HUDEP-2 (cell line): Measurements from ENCODE around the gene BCKDK.

ENCODE experiments used
- DNase-seq, 76 experiments: peaks; one replicate each; lab custom pipeline; 2025; ENCODE audit not compliant: unreplicated experiment in 76 of 76; lab: John Stamatoyannopoulos, UW

BCKDK gene

DNA sequence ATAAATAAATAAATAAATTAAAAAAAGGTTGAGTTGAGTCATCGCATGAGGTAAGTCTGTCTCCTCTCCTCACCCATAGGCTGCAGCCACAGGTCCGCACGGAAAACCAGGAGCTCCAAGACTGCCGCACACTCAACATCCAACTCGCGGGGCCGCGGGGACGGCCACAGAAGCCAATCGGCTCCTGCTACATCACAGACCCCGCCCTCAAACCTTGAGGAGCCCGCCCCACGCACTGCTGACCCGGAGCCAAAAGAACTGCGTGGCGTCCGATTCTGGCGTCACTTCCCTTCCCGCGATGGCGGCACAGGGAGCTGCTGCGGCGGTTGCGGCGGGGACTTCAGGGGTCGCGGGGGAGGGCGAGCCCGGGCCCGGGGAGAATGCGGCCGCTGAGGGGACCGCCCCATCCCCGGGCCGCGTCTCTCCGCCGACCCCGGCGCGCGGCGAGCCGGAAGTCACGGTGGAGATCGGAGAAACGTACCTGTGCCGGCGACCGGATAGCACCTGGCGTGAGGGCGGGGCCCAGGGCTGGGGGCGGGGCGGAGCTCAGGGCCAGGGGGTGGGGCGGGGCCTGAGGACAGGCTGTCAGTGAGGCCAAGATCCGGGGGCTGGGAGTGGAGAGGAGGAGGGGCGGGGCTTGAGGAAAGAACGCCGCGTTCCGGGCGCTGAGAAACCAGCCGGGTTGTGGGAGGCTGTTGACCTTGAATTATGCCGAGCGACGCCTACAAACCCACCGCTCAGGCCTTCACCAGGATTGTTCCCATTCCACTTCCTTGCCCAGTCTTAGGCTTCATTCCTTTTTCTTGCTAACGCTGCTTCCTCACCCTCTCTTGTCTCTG is 9.4 kb downstream of the BCKDK start, which contains the start of gene KAT8:
TSS of gene KAT8 (plus strand) at position 281 of the 839 bp plus-strand sequence. CDS start at position 299, 18 bp downstream.
- peak in 74 of 76 experiments; percentile 43 to 98 (median 96) for DNase-seq

DNA sequence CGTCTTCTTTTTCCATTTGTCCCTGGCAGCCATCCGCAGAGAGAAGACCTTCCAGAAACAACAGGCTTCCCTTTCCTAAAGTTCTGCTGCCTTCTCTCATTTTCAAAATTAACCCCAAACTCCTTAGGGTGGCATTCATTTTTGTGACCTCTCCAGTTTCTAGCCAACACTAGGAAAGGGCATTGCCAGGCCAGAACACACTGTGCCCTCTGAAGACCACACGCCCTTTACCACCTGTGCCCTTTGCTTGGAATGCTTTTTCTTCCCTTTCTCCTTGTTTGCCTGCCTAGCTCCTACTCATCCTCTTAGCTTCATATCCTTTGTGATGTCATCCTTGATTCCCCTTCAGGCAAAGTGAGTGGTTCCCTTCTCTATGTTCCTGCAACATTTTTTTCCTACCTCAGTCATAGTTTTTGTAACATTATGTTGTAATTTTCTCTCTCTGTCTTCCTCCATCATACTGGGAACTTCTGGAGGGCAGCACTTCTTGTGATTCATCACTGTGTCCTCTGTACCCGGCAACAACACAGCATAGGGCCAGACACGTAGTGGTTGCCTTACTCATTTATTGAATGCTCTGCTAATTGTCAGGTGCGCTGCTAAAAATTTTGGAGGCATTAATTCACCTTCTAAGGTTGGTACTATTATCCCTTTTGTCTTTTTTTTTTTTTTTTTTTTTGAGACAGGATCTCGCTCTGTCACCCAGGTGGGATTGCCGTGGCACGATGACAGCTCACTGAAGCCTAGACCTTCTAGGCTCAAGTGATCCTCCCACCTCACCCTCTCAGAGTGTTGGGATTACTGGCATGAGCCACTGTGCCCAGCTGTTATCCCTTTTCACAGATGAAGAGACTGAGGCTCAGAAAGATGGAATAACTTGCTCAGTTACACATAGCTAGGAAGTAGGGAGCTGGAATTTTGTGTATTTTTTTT is 10.3 kb downstream of the BCKDK start:
- DNase-seq = peak in 1 of 76 experiments; percentile 2

DNA sequence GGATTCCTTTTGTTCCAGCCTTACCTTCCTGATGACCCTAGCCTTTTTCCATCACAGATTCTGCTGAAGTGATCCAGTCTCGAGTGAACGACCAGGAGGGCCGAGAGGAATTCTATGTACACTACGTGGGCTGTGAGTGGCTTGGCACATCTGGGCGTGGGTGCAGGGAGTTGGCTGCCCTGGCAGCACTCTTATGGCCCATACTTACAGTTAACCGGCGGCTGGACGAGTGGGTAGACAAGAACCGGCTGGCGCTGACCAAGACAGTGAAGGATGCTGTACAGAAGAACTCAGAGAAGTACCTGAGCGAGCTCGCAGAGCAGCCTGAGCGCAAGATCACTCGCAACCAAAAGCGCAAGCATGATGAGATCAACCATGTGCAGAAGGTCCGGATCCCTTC is 11.9 kb downstream of the BCKDK start:
- DNase-seq = no peak

DNA sequence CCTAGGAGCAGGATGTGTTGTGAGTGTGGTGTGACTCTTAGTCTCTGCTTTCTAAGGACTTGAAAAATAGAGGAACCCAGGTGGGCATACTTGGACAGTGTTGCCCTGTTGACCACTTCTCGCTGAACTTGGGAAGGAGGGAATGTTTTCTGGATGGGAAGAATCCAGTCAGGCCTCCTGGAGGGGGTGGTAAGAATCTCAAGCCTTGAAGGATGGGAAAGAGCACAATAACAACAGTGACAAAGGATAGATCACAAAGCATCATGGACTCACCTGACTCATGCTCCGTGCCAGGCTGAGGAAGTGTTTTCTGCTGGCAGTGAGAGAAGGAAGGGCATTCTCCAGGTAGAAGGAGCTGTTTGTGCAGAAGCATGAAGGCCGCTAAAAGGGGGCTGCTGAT is 17.7 kb downstream of the BCKDK start:
- DNase-seq = no peak

DNA sequence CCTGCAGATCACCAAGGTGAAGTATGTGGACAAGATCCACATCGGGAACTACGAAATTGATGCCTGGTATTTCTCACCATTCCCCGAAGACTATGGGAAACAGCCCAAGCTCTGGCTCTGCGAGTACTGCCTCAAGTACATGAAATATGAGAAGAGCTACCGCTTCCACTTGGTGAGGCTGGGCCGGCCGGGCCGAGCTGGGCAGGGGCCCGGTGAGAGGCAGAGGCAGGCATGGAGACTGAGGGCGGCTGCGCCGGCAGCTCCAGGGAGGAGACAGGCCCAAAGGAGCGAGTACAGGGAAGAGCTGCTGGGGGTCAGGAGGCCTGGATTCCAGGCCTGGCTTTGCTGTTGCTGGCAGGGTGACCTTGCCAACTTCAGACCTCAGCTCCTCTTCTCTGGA is 19.0 kb downstream of the BCKDK start:
- DNase-seq = no peak

DNA sequence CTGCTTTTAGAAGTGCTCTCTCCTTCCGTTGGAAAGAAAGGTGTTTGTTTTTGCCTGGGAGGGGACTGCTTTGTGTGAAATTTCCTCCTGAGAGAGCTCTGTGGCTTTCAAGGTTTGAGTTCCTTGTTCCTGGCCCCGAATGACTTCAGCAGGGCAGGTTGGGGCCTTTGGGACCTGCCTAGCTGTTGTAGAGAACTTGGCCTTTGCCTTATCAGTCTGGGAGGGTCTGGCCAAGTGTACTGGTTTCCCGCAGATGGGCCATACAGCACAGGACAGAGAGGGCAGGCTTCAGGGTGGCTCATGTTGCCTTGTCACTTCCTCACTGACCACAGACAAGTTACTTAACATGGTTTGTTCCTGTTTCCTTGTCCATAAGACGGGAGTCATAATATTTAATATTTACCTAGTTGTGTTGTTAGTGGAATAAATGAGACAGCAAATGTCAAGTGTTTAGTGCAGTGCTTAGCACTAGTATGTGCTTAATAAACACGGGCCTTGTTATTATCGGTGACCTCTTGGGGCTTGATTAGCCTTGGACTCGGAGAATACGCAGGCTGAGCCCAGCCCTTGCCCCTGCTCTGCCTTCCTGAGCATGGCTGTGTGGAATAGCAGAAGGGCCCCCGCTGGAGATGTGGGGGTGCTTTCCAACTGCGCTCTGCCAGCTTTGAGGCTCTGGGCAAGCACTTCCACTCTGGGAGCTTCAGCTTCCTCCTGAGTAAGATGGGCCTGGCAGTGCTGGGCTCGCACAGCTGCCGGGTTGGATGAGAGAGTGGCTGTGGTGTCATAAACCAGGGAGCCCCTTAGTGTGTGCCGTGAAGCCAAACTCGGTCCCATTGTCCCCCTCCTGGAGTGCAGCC is 20.8 kb downstream of the BCKDK start:
- peak in 70 of 76 experiments; percentile 20 to 87 (median 63) for DNase-seq

DNA sequence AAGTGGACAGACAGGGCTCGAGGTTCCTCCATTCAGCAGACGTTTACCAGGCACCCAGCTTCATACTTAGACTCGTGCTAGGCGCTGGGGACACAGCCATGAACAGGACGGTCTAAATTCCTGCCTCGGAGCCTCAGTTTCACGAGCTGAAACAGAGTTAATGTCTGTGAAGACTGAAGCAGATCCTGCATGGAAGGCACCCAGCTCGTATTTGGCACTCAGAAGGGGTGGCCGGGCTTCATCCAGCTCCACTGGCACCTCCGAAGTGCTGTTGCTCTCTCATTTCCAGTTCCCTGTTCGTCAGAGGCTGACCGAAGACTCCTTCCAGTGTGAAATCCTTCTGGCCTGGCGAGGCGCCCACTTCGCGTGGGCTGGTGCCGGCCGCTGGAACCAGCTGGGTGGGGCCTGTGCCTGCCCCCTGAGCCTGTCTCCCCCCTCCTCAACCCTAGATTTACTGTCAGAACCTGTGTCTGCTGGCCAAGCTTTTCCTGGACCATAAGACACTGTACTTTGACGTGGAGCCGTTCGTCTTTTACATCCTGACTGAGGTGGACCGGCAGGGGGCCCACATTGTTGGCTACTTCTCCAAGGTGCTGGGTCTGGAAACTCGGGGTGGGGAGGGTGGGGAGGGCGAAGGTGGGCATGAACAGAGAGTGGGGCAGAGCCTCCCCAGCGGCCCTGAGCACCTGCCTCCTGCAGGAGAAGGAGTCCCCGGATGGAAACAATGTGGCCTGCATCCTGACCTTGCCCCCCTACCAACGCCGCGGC is 21.6 kb downstream of the BCKDK start:
- DNase-seq = peak in 4 of 76 experiments; percentile 4 to 16 (median 10)

DNA sequence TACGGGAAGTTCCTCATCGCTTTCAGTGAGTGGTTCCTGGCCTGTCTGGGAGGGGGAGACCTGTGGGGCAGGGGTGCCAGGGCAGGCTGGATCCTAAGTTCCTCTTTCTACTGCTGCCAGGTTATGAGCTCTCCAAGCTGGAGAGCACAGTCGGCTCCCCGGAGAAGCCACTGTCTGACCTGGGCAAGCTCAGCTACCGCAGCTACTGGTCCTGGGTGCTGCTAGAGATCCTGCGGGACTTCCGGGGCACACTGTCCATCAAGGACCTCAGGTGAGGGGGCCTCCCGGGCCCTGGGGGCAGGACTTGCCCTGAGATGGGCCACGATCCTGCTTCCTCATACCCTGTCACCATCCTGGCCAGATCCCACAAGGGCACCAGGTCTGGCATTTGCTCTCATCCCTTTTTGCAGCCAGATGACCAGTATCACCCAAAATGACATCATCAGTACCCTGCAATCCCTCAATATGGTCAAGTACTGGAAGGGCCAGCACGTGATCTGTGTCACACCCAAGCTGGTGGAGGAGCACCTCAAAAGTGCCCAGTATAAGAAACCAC is 22.2 kb downstream of the BCKDK start:
- DNase-seq = no peak

DNA sequence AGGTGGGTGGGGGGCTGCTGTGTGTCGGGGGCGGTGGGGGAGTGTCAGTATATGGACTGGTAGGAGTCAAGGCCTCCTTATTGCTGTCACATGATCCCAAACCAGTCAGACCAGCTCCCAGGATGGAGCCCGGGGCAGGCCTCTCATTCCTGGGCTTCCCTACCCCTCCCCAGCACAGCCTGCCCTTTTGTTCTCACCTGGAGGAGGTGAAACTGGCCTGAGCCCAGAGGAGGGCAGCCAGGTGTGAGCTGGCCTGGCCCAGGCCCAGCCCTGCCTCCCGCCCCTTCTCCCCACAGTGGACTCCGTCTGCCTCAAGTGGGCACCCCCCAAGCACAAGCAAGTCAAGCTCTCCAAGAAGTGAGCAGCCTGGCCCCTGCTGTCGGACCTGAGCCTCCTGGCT is 22.7 kb downstream of the BCKDK start:
- DNase-seq = no peak

DNA sequence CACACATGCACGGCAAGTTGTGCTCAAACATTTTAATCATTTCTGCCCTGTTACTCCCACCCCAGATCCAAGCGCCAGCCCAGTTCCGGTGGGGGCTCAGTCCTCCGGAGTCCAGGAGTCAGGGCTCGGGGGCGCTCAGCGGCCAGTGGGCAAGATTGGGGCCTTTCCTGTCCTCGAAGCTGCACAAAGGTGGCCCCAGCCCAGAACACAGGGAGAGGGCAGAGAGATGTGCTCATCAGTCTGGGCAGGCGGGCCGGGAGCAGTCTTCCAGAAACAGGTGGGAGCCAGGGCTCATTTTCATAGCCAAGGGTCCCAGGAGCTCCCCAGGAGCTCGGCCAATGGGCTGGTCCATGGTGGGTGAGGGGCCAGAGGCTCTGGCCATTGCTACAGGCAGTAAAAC is 23.2 kb downstream of the BCKDK start:
- DNase-seq = no peak

DNA sequence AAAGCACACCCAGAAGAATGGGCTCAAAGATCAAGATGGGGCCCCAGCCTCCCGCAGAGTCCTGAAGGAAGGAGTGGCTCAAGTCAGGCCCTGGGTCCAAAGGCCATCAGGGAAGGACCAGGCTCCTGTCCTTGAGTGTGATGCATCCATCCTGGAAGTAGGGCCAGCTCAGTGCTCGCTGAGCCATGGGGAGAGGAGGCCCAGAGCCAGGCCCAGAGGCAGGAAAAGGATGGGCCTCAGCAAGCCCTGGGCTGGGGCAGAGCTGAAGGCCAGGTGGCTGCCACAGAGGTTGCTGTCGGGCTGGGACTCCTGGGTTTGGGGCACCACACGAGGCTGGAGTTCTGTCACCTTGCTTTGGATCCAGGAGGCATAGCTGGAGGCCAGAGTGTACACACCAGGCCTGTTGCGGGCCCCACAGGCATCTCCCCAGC is 23.7 kb downstream of the BCKDK start:
- DNase-seq = no peak

DNA sequence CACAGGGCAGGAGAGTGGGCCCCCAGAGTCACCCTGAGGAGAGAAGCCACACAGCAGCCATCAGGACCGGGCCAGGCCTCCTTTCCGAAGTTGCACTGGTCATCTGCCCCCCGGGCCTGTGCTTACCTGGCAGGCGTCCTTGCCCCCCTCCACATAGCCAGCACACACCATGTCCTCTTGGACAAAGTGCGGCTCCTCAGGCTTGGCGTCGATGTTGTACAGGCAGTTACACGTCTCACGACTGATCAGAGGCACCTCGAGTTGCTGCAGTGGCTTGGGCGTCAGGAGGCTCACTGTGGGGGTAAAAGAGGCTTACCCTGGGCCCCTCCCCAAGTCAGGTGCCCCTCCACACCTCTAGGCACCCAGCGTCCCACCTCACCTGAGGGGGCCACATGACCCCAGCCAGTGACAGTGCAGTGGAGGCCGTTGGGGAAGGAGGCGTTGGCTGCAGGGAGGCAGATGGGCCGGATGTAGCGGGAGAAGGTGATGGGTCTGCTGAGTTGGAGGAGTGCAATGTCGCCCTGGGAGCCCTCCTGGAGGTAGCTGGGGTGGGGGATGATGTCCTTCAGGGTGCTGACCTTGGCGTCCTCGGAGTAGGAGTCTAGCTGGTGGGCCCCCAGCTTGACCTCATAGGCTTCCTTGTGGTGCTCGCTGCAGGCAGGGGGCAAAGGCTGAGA is 24.3 kb downstream of the BCKDK start:
- DNase-seq = no peak

DNA sequence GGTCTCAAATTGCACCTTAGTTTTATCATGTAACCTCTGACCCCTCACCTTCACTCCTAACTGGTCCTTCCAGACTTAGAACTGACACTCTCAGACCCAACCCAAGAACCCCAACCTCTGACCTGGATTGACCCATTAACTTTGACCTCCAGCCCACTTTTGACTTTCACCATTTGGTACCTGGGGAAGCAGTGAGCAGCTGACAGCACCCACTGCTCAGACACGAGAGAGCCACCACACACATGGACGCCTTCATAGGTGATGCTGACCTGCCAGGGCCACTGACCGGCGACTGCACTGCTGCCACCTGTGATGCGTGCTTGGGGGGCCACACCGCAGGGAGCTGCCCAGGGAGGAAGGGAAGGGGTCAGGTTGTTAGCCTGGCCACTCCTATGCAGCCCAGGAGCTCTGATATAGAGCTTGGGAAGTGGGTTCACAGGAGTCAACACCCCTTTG is 24.9 kb downstream of the BCKDK start:
- no peak for DNase-seq

DNA sequence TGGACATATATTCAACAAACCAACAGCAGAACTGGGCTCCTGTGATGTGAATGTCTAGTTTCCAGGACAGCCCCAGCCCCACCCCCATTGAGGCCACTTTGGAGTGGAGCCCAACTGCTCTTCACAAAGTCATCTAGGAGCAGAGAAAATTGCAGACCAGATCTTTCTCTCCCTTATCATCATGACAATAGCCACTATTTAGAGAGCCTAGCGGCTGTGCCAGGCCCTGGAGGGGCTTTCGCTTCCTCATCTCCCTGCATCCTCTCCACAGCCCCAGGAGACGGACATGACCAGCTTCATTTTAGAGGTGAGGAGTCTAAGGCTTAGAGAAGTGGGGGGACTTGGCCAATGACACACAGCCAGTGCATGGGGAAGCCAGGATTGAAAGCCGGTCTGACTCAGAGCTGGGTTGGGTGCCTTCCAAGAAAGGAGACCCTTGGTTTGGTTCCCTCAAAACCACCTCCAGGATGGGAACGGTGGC is 25.9 kb downstream of the BCKDK start:
- DNase-seq = peak in 15 of 76 experiments; percentile 3 to 57 (median 19)

DNA sequence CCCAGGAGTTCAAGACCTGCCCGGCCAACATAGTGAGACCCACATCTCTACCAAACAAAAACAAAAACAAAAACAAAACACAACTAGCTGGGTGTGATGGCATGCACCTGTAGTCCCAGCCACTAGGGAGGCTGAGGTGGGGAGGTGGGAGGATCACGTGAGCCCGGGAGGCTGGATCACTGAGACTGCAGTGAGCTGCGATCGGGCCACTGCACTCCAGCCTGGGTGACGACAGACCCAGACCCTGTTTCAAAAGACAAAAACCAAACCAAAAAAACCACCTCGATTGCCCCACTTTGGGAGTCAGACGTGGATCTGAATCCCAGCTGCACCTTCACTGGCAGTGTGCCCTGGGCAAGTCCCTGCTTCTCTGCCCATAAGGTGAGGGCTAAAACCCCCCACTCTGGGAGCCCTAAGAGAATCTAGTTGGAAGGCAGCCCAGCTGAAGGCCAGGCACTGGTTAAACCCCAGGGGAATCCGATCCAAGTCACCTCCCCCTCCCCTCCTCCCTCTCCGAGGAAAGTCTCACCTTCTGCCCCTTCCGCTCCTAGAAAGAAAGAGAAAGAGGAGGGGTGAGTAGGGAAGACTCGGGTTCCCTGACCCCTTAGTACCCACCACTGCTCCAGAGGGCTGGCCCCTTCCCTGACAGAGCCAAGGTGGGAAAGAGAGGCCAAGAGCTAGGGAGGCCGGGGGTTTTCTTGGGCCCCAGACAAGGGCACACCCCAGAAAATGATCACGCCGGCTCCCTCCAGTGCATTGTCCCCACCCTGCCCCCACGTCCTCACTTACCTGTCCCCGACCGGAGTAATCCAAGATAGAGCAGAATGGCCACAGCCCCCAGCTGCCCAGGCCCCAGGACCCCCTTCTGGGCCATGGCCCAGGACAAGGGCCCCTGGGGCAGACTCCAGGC is 26.7 kb downstream of the BCKDK start:
- no peak for DNase-seq

DNA sequence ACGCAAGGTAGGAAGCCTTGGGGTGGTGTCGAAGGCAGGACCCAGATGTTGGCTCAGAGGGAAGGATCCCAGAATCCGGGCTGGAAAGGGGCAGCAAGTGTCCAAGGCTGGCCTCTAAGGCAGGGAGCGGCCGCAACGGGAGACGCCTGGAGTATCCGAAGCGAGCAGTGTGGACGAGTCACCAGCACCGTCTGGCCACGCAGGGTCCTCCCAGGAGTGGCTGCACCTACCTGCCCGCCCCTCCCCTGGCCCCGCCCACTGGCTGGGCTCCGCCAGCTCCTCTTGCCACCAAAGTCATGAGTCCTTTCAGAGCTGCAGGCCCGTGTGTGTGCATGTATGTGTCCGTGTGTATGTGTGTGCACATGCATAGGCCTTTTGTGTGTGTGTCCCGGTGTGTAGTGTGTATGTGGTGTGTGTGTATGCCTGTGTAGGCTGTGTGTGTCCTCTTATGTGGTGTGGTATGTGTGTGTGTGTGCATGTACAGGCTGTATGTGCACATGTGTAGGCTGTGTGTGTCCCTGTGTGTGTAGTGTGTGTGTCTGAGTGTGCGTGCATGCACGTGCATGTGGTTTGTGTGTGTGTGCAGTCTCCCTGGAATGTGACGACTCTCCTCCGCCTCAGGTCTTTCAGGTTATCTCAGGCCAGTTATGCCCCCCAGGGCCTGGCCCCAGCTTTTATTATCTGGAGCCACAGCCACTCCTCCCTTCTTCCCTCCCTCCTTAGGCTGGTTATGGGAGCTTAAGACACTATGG is 27.5 kb downstream of the BCKDK start, which contains the start of gene PRSS8:
TSS of gene PRSS8 (minus strand) at position 193 of the 752 bp plus-strand sequence. CDS start 229 bp downstream, outside the sequence.
- DNase-seq = peak in 16 of 76 experiments; percentile 1 to 50 (median 20)

DNA sequence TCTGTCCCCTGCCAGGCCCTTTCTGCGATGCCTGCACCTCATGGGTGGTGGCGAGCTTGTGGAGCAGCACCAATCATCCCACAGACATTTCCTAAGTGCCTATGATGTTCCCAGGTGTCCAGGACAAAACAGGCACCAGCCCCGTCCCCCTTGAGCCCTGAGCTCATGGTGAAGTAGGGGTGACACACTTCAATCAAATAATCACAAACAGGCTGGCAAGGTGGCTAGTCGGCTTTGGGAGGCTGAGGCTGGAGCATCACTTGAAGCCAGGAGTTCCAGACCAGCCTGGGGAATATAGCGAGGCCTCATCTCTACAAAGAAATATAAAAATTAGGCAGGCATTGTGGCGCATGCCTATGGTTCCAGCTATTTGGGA is 28.1 kb downstream of the BCKDK start:
- no peak for DNase-seq
